Left lung (tissue), 10 donors: Measurements from ENCODE around the gene GRID1. TPM values are rescaled to one million over a fixed set of nuclear protein-coding genes. Genes with fewer than 3 reads are reported as not detected.

Experiments
- ATAC-seq: fragments of 200-7000 bp; cut with Tn5 transposase; one replicate; pipeline ENCODE4 v1.9.1; 2020; ENCODE audit warnings: moderate library complexity
- DNase-seq, 4 donors: peaks; one replicate each; pipeline ENCODE4 v3.0.0-alpha.2; 2013 to 2020
- H3K27ac ChIP-seq, 2 donors: fragments of 200-600 bp; sonication (generic) in 1 of 2; one replicate each; pipeline versions ENCODE4 v1.5.0 to v1.8.0; 2020 to 2021
- H3K27me3 ChIP-seq, 2 donors: fragments of 200-600 bp; sonication (generic) in 1 of 2; one replicate each; pipeline versions ENCODE4 v1.5.0 to v1.8.0; 2020 to 2021
- H3K36me3 ChIP-seq, 2 donors: fragments of 200-600 bp; sonication (generic) in 1 of 2; one replicate each; pipeline versions ENCODE4 v1.5.0 to v1.8.0; 2020 to 2021
- H3K4me1 ChIP-seq, 2 donors: fragments of 200-600 bp; one replicate each; pipeline ENCODE4 v1.8.0; 2021
- H3K4me3 ChIP-seq, 2 donors: fragments of 200-600 bp; sonication (generic) in 1 of 2; one replicate each; pipeline versions ENCODE4 v1.5.0 to v1.8.0; 2020 to 2021; ENCODE audit warnings: mild to moderate bottlenecking in 1 of 2
- H3K9me3 ChIP-seq, 2 donors: fragments of 200-600 bp; sonication (generic) in 1 of 2; one replicate each; pipeline versions ENCODE4 v1.5.0 to v1.8.0; 2020 to 2021
- CTCF ChIP-seq, 2 donors: fragments of 200-600 bp; sonication (generic) in 1 of 2; IDR thresholded peaks; one replicate each; pipeline versions ENCODE4 v1.5.0 to v1.8.0; 2021; ENCODE audit warnings: antibody characterized with exemption in 2 of 2
- intact Hi-C, 2 donors: fragments of 100-400 bp; cut with DNase I; formaldehyde crosslinking; loops; one replicate each; pipeline versions ENCODE4 v1.11.2 to v1.14.2; 2022
- polyA plus RNA-seq, 6 donors: library from polyadenylated mRNA; unstranded; fragments of 120-200 nt; gene quantifications; one replicate each; pipeline ENCODE4 v1.2.1, GENCODE V29; 2013; ENCODE audit not compliant: insufficient read length in 6 of 6
- total RNA-seq, 2 donors: library from RNA; stranded (reverse); fragmentation: NEBNext Ultra II Directional; extraction: Animal tissue kit (Norgen Biotek cat#: 25700); gene quantifications; one replicate each; pipeline ENCODE4 v1.2.1, GENCODE V29; 2021
- donor health status: DM: no; HTN: yes; CAD: no.
- donor health status: DM: no; HTN: no; CAD: no.

The GRID1 gene
- total and polyA plus RNA-seq, 8 donors = 0.81 to 2.6 (median 1.2) TPM

- ATAC-seq = no peak
- H3K4me1 ChIP-seq = no peaks in the 10 kb centered on the region
- no peak overlapping the region for H3K4me3 ChIP-seq
- H3K27me3 ChIP-seq = no peaks in the 10 kb centered on the region
- TF ChIP-seq CTCF (IDR thresholded peaks at IDR 0.05) = no peak
- H3K27ac ChIP-seq = no peak overlapping the region
- peaks cover 0 to 3% of the 10 kb centered on the region in 2 donors for H3K9me3 ChIP-seq
- intact Hi-C loops = no loop called here
- H3K36me3 ChIP-seq = no peaks in the 10 kb centered on the region
- DNase-seq = peak in 1 of 4 donors; percentile 34
Measured at GRCh38 chr10:85826377-85826776, 540.2 kb downstream of the GRID1 start.

GRCh38 chr10:85811405-85811804 lies 555.2 kb downstream of the GRID1 start:
- TF ChIP-seq CTCF (IDR thresholded peaks at IDR 0.05) = no peak
- DNase-seq = no peak
- H3K4me1 ChIP-seq = no peaks in the 10 kb centered on the region

GRCh38 chr10:85810674-85811073 lies 555.9 kb downstream of the GRID1 start:
- DNase-seq = no peak
- Histone ChIP-seq H3K4me1 (no peaks in the 10 kb centered on the region), H3K36me3 (no peaks in the 10 kb centered on the region), H3K4me3 (no peak overlapping the region), H3K9me3 (peaks cover 0 to 41% of the 10 kb centered on the region in 2 donors), H3K27ac (no peak overlapping the region), H3K27me3 (no peaks in the 10 kb centered on the region)
- TF ChIP-seq CTCF (IDR thresholded peaks at IDR 0.05) = no peak
- ATAC-seq = no peak
- intact Hi-C loops = no loop called here

More at GRCh38 chr10:85811405-85811804, 555.2 kb downstream of the GRID1 start:
- intact Hi-C loops = no loop called here
- H3K36me3 ChIP-seq = no peaks in the 10 kb centered on the region
- no peak overlapping the region for H3K4me3 ChIP-seq
- no peak for ATAC-seq
- H3K9me3 ChIP-seq = peaks cover 0 to 41% of the 10 kb centered on the region in 2 donors
- H3K27me3 ChIP-seq = no peaks in the 10 kb centered on the region
- no peak overlapping the region for H3K27ac ChIP-seq

DNA sequence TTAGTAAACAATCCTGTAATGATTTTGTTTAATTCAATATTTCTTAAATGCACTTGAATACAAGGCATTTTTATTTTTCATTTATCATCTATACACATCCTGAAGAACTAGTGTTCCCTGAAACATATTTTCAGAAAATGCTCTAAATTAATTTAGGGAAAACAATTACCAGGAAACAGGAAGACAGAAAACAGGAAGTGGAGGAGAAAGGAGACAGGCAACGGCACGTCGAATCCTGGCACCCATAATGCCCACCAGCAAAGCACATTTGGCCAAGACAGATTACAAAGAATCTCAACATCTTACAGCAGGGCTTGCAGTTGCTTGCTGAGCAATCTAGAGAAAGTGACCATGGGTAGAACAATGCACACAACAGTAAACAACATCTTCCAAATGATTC lies 571.1 kb downstream of the GRID1 start:
- Histone ChIP-seq H3K9me3 (no peaks in the 10 kb centered on the region), H3K36me3 (no peaks in the 10 kb centered on the region), H3K4me1 (no peaks in the 10 kb centered on the region), H3K4me3 (no peak overlapping the region), H3K27me3 (no peaks in the 10 kb centered on the region), H3K27ac (no peak overlapping the region)
- no peak for TF ChIP-seq CTCF (IDR thresholded peaks at IDR 0.05)
- ATAC-seq = no peak
- intact Hi-C loops = no loop called here
- DNase-seq = no peak

GRCh38 chr10:85794553-85794952 lies 572.0 kb downstream of the GRID1 start:
- intact Hi-C loops = no loop called here
- Histone ChIP-seq H3K36me3 (no peaks in the 10 kb centered on the region), H3K27me3 (no peaks in the 10 kb centered on the region), H3K4me1 (no peaks in the 10 kb centered on the region), H3K27ac (no peak overlapping the region), H3K9me3 (no peaks in the 10 kb centered on the region), H3K4me3 (no peak overlapping the region)
- ATAC-seq (no peak), DNase-seq (no peak)
- TF ChIP-seq CTCF (IDR thresholded peaks at IDR 0.05) = no peak
